SK-N-SH (cell line): Measurements from ENCODE around the gene ADAMTS3.

Experiments
- EP300 ChIP-seq, 2 experiments: IDR thresholded peaks; 2 replicates each; pipeline versions ENCODE4 v1.4.0 to v1.6.1; 2012; ENCODE audit warnings: borderline replicate concordance in 1 of 2, low read depth in 1 of 2, low read length in 1 of 2
- FOXM1 ChIP-seq: IDR thresholded peaks from 2 replicates; pipeline ENCODE4 v1.4.0; 2012; ENCODE audit warnings: low read depth, mild to moderate bottlenecking
- POLR2AphosphoS5 ChIP-seq: IDR thresholded peaks from 2 replicates; pipeline ENCODE4 v1.6.1; 2012; ENCODE audit warnings: low read depth, low read length
- RFX5 ChIP-seq: IDR thresholded peaks from 2 replicates; pipeline ENCODE4 v1.6.1; 2012; ENCODE audit warnings: mild to moderate bottlenecking, improper control_type of control experiment, low read length
- SMC3 ChIP-seq: IDR thresholded peaks from 2 replicates; pipeline ENCODE4 v1.6.1; 2012; ENCODE audit warnings: low read depth, low read length, improper control_type of control experiment
- TCF12 ChIP-seq: IDR thresholded peaks from 2 replicates; pipeline ENCODE4 v1.4.0; 2012
- TF ChIP-seq, protein P1 (sequence below): IDR thresholded peaks from 2 replicates; pipeline ENCODE4 v1.4.0; 2012; ENCODE audit warnings: low read depth, borderline replicate concordance

GRCh38 chr4:72358483-72358882 lies 210.5 kb downstream of the ADAMTS3 start:
- TF ChIP-seq FOXM1, result no peak
- TF ChIP-seq POLR2AphosphoS5, result no peak
- no peak for TF ChIP-seq SMC3
- no peak for TF ChIP-seq TCF12
- TF ChIP-seq RFX5, result no peak
- TF ChIP-seq, protein P1, sequence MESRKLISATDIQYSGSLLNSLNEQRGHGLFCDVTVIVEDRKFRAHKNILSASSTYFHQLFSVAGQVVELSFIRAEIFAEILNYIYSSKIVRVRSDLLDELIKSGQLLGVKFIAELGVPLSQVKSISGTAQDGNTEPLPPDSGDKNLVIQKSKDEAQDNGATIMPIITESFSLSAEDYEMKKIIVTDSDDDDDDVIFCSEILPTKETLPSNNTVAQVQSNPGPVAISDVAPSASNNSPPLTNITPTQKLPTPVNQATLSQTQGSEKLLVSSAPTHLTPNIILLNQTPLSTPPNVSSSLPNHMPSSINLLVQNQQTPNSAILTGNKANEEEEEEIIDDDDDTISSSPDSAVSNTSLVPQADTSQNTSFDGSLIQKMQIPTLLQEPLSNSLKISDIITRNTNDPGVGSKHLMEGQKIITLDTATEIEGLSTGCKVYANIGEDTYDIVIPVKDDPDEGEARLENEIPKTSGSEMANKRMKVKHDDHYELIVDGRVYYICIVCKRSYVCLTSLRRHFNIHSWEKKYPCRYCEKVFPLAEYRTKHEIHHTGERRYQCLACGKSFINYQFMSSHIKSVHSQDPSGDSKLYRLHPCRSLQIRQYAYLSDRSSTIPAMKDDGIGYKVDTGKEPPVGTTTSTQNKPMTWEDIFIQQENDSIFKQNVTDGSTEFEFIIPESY, result no peak
- no peak for TF ChIP-seq EP300 (IDR thresholded peaks at IDR 0.05; ENCODE audit: borderline replicate concordance in 1 of 2, low read depth in 1 of 2, low read length in 1 of 2)
